T-helper 2 cell (primary cell): ENCODE data around the gene MRGPRX2.

Experiments used
- DNase-seq, 5 experiments: peaks; one replicate each; pipeline versions ENCODE4 v3.0.0 to v3.0.0-alpha.2; 2012 to 2022
- total RNA-seq, 2 donors: gene quantifications; one replicate each; lab custom pipeline; 2026; lab: John Stamatoyannopoulos, UW

The MRGPRX2 gene
- total RNA-seq: 0 reads per million in 2 donors

- DNase-seq: peak in 2 of 5 experiments; percentile 16 to 44
Measured at GRCh38 chr11:19060629-19061028, at the start of gene MRGPRX2. Gene MRGPRX2, minus strand, starts transcription at chr11:19060717. Its CDS starts 4,315 bp downstream, at chr11:19056402.

DNA sequence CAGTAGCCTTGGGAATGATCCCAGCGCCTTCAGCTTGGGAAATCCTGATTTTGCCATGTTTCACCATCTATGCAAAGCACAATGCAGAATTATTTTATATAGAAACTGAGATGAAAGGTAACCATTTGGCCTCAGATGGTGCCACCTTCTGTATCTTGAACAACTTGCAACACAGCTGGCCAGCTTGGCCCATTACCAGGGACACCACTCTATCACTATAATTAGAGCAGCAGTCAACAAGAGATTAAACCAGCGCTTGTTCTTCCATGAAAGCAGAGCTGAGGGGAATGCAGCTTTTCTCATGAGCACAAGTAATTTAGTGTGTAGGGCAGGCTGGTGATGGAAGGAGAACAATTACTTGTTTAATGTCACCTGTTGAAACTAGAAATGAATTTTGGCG, 49.8 kb upstream of the MRGPRX2 start:
- DNase-seq: no peak

GRCh38 chr11:19107125-19107524, 46.6 kb upstream of the MRGPRX2 start:
- no peak for DNase-seq

GRCh38 chr11:19105011-19105410, 44.5 kb upstream of the MRGPRX2 start:
- no peak for DNase-seq

GRCh38 chr11:19102521-19102900, 42.0 kb upstream of the MRGPRX2 start:
- no peak for DNase-seq

- DNase-seq: no peak
Measured at GRCh38 chr11:19101796-19102520, 41.4 kb upstream of the MRGPRX2 start.

DNA sequence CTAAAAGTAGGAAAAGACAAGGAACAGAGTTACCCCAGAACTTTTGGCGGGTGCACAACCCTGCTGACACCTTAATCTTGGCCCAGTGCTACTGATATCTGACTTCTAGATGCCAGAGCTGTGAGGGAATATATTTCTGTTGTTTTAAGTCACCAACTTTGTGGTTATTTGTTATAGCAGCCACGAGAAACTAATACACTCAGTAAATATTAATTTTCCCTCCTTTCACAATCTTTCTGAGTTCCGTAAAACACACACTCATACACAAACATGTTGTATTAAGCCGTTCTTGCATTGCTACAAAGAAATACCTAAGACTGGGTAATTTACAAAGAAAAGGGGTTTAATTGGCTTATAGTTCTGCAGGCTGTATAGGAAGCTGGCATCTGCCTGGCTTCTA, 40.4 kb upstream of the MRGPRX2 start:
- no peak for DNase-seq

DNA sequence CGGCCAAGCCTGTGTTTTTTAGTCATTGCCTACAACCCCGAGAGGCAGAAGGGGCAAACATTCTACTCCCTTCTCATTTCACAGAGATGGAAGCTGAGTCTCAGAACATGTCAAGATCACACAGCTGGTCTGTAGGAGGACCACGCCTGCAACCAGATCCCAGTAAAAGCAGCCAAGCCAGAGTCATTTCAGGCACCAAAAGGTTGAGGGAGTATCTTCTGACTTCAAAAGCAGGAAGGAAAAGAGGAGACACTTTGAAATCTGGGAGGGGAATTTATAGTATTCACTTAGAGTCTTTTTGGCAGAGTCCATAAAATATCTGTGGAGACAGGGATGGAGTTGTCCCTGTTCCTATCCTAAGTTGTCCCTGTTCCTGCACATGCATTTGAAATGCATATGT, 38.6 kb upstream of the MRGPRX2 start:
- DNase-seq: no peak

DNA sequence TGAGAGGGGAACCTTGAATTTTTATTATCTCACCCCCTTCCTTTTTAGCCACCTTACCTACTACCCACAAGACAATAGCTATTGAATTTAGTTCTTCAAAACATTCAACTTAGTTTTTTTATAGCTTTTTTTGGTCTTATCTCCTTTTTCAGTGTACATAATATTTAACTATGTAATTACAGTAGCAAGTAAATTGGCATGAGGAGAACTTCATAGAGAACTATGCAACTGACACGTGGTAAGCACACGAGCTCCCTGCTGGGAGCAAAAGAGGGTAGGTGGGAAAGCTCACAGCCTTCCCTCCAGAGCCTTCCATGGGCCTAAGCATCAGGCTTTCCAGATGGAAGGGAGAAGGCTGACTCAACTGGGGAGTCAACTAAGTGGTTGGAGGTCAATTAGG, 34.3 kb upstream of the MRGPRX2 start:
- no peak for DNase-seq

GRCh38 chr11:19093976-19094375, 33.5 kb upstream of the MRGPRX2 start:
- no peak for DNase-seq

DNA sequence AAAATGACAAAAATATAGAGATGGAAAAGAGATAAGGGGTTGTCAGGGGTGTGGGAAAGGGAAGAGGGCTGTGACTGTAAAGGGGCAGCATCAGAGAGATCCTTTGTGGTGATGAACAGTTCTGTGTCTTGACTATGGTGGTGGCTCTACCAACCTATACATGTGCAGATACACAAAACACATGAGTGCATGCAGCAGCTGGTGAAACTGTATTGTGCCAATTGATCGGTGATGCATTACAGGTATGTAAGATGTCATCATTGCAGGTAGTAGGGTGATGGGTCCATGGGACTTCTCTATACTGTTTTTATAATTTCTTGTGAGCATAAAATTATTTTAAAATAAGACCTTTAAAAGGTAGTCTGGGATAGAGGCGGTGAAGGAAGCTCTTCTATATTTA, 32.3 kb upstream of the MRGPRX2 start:
- no peak for DNase-seq

DNA sequence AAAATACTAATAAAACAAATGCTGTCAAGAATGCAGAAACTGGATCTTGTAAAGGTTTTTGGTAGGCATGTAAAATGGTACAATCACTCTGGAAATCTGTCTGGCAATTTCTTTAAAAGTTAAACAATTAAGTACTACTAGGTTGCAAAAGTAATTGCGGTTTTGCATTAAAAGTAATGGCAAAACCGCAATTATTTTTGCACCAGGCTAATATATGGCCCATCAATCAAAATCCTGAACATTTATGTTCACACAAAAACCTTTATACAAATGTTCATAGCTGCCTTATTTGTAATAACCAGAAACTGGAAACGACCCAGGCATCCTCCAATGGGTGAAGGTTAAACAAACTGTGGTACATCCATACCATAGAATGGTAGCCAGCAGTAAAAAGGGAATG, 31.8 kb upstream of the MRGPRX2 start:
- no peak for DNase-seq

- no peak for DNase-seq
Measured at GRCh38 chr11:19091366-19091765, 30.8 kb upstream of the MRGPRX2 start.

DNA sequence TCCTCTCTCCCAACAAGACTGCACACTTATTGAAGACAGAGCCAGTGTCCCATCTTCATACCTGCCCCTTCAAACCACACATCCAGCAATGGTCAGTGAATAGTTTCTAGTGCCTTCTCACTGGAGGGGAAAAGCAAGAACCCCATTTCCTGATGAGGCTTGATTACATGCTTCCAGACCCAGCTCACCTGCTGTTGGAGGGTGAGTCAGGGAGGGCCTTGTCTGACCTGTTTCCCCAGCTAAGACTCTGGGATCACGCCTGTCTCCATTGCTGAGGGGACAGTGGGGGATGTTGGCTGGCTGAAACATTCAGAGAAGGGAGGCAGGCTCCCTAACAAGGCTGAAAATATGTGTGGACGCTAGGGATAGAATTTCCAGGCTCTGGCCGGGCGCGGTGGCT, 28.9 kb upstream of the MRGPRX2 start:
- DNase-seq: no peak

DNA sequence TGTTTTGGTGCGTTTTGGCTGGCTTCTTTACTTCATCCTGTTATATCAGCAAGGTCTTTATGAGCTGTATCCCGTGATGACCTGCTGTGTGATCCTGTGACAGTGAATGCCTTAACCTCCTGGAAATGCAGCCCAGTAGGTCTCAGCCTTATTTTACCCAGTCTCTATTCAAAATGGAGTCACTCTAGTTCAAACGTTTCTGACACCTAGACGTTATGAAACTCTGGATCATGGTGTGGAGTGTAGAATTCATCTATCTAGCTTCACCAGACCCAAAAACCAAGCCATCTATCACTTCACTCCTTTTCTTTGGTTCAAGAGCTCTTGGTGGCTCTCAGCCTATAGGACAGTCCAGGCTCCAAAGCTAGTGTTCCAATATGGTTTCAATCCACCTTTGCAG, 28.3 kb upstream of the MRGPRX2 start:
- DNase-seq: no peak

DNA sequence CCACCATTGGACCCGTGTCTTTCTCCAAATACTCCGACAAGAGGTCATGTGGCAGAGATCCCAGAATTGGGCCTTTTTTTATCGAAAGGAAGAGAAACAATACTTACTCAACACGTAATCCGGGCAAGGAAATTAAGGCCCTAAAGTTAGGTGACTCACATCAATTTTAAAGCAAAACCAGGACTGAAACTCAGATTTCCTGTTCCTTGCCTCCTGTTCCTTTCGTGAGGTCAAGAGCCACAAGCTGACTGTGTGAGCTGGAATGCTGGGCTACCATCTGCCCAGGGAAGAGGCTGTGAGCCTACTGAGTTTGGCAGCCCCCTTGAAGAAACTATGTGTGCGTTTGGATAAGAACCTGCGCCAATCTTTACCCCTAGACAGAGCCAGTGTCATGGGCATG, 27.1 kb upstream of the MRGPRX2 start:
- no peak for DNase-seq

DNA sequence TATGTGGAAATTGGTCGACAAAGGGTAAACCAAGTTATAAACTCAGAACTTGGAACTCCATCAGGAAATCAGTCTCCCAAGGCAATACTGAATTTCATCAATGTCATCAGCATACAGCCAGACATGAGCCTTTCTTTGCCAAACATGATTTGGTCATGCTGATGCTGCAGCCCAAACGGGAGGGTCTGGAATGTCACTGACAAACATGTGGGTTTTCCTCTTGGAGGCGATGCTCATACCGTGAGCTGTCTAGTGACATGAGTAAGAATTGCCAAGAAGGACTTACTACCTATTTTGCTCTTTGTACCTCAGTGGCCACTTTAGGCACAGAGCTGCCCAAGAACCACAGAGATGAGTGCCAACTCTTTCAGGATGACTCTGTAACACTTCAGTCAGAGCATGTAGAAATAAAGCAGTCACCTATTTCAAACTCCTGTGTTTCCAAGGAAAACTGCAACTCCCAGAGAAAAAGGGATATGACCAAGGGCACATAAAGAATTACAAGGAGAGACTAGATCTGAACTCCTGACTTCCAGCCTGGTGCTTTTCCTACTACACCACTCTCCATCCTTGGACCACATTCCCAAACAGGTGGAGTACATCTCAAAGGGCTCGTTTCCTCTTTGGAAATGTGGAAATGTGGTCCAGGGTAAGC, 24.3 kb upstream of the MRGPRX2 start:
- no peak for DNase-seq

GRCh38 chr11:19083166-19083565, 22.6 kb upstream of the MRGPRX2 start:
- no peak for DNase-seq

DNA sequence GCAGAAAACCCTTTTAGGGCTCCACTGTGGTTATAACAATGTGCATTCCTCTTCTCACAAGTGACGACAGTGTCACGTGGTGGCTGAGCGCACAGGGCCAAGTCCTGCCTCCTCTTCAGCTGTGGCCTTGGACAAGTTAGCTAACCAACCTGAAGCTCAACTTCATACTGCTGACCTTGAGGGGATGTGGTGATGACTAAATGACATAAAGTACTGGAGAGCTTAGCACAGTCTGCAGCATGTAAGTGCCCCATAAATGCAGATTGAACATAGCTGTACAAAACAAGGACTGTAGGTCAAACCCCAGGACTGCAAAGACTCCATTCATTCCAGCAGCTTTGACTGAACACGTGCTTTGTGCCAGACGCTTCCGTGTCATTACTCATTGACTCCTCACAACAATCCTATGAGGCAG, 20.1 kb upstream of the MRGPRX2 start:
- DNase-seq: no peak

- no peak for DNase-seq
Measured at GRCh38 chr11:19079643-19080440, 19.3 kb upstream of the MRGPRX2 start.

- no peak for DNase-seq
Measured at GRCh38 chr11:19077965-19078364, 17.4 kb upstream of the MRGPRX2 start.

- peak; percentile 16 to 44 (median 31) for DNase-seq
Measured at GRCh38 chr11:19076744-19077589, 16.4 kb upstream of the MRGPRX2 start.

DNA sequence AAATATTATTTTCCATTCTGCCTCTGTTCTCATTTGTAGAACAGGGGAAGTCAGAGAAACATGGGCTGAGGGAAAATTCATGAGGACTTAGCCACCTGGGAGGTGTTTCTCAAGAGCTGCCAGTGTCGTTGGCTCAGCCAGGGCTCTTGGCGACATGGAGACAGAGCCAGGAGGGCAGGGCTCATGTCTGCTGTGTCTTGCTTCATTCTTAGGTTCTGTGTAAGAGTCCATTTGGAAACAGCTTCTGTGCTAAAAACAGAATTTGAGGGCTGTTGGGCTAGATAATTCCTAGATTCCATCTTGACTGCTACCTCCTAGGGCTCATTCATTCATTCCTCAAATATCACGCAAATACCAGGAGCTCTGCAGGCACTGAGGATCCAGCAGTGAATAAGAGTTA, 15.1 kb upstream of the MRGPRX2 start:
- DNase-seq: no peak
